Tibial nerve (tissue), 4 donors: ENCODE data around the gene CTNND2. TPM values are rescaled to one million over a fixed set of nuclear protein-coding genes. Genes with fewer than 3 reads are reported as not detected.

Experiments
- DNase-seq, 2 donors: peaks; one replicate each; pipeline ENCODE4 v3.0.0-alpha.2; 2019; ENCODE audit warnings: low spot score in 2 of 2
- H3K27ac ChIP-seq, 4 donors: fragments of 200-600 bp; sonication (generic) in 3 of 4; one replicate each; pipeline ENCODE4 v1.5.1; 2017 to 2019; ENCODE audit warnings: mild to moderate bottlenecking in 1 of 4
- H3K27me3 ChIP-seq, 2 donors: fragments of 200-600 bp; sonication (generic) in 1 of 2; one replicate each; pipeline versions ENCODE4 v1.5.1 to v1.6.0; 2017 to 2019
- H3K36me3 ChIP-seq, 3 donors: fragments of 200-600 bp; sonication (generic); one replicate each; pipeline ENCODE4 v1.5.1; 2018 to 2019
- H3K4me1 ChIP-seq, 4 donors: fragments of 200-600 bp; sonication (generic) in 3 of 4; one replicate each; pipeline ENCODE4 v1.5.1; 2017 to 2019
- H3K4me3 ChIP-seq, 4 donors: fragments of 200-600 bp; sonication (generic) in 3 of 4; one replicate each; pipeline ENCODE4 v1.5.1; 2017 to 2019; ENCODE audit warnings: mild to moderate bottlenecking in 1 of 4, moderate library complexity in 1 of 4
- H3K9me3 ChIP-seq, 4 donors: fragments of 200-600 bp; sonication (generic) in 3 of 4; one replicate each; pipeline ENCODE4 v1.5.1; 2017 to 2019
- CTCF ChIP-seq, 5 experiments: fragments of 200-600 bp in 3 of 5; fragments of 450-650 bp in 2 of 5; sonication (generic) in 3 of 5; IDR thresholded peaks; one replicate each; pipeline ENCODE4 v1.5.1; 2016 to 2019; ENCODE audit warnings: antibody characterized with exemption in 5 of 5, mild to moderate bottlenecking in 3 of 5, moderate library complexity in 2 of 5
- EP300 ChIP-seq, 2 donors: sonication (generic); formaldehyde crosslinking; IDR thresholded peaks; one replicate each; pipeline ENCODE4 v1.6.1; 2017; ENCODE audit warnings: antibody characterized with exemption in 2 of 2, mild to moderate bottlenecking in 1 of 2
- POLR2A ChIP-seq, 2 donors: fragments of 450-650 bp; IDR thresholded peaks; one replicate each; pipeline ENCODE4 v1.6.1; 2017; ENCODE audit warnings: antibody characterized with exemption in 2 of 2, mild to moderate bottlenecking in 2 of 2, moderate library complexity in 2 of 2
- WGBS, 2 donors: methylation state at CpG; one replicate each; pipeline ENCODE4 v1.1.5; 2018; 5-methylcytosine and 5-hydroxymethylcytosine counted together
- total RNA-seq, 4 donors: library from RNA; depleted of rRNA; stranded (reverse); fragments of >200 nt; gene quantifications; one replicate each; pipeline ENCODE4 v1.1.0, GENCODE V29; 2016

The CTNND2 gene
- total RNA-seq, 4 donors from 2014 or later = 1.5 to 5.7 (median 2.5) TPM; not detected in 1

- TF ChIP-seq EP300 (IDR thresholded peaks at IDR 0.05) (no peak), CTCF (IDR thresholded peaks at IDR 0.05) (no peak), POLR2A (IDR thresholded peaks at IDR 0.05) (no peak)
- Histone ChIP-seq H3K27me3 (no peaks in the 10 kb centered on the region), H3K36me3 (no peaks in the 10 kb centered on the region), H3K27ac (no peak overlapping the region), H3K9me3 (peaks cover 0 to 20% (median 0%) of the 10 kb centered on the region in 4 donors), H3K4me1 (no peaks in the 10 kb centered on the region), H3K4me3 (no peak overlapping the region)
- DNase-seq = no peak
Measured at GRCh38 chr5:10958728-10959127, 945.5 kb downstream of the CTNND2 start.

- no peak overlapping the region for H3K27ac ChIP-seq
- H3K4me1 ChIP-seq = no peaks in the 10 kb centered on the region
- no peak overlapping the region for H3K4me3 ChIP-seq
- 82 to 89% methylated on average over 5 of the region's 5 CpGs for WGBS, 2 donors
- H3K36me3 ChIP-seq = no peaks in the 10 kb centered on the region
- no peaks in the 10 kb centered on the region for H3K9me3 ChIP-seq
- no peak for DNase-seq
- H3K27me3 ChIP-seq = no peaks in the 10 kb centered on the region
- TF ChIP-seq CTCF (IDR thresholded peaks at IDR 0.05) = no peak
- no peak for TF ChIP-seq EP300 (IDR thresholded peaks at IDR 0.05)
- TF ChIP-seq POLR2A (IDR thresholded peaks at IDR 0.05) = no peak
Measured at GRCh38 chr5:10949856-10950630, 954.2 kb downstream of the CTNND2 start.

DNA sequence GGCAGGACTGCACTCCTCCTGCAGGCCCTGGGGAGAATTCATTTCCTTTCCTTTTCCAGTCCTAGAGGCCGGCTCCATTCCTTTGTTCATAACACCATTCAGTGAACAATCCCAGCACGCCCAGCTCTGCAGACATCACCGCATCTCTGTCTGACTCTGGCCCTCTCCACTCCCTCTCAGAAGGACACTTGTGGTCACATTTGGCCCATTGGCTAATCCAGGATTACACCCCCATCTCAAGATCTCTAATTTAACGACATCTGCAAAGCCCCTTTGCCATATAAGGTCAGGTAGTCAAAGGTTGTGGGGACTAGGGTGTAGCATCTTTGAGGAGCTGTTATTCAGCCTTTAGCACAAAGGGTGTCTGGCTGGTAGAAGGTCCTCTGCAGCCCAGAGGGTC is 958.2 kb downstream of the CTNND2 start:
- DNase-seq = no peak
- WGBS, 2 donors = 42 to 48% methylated on average over 4 of the region's 4 CpGs
- Histone ChIP-seq H3K27ac (no peak overlapping the region), H3K27me3 (no peaks in the 10 kb centered on the region), H3K9me3 (no peaks in the 10 kb centered on the region), H3K4me1 (no peaks in the 10 kb centered on the region), H3K36me3 (no peaks in the 10 kb centered on the region), H3K4me3 (no peak overlapping the region)
- TF ChIP-seq POLR2A (IDR thresholded peaks at IDR 0.05) (no peak), EP300 (IDR thresholded peaks at IDR 0.05) (no peak), CTCF (IDR thresholded peaks at IDR 0.05) (no peak)

DNA sequence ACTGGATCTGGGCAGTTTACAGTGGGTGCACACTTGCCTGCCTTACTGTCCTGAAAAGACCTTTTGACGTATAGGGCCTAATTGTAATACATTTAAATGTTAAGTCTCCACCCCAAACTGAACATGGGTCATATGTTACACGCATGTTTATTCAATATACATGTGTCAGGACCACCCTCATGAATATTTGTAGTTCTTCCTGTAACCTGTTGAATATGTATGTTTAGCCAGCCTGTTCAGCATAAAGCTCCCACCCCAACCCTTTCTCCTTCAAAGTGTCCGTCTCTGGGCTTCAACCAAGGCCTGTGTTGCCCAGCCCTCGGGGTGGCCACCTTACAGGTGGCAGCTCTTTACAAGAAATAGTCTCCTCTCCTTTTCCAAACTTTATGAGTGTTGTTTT is 962.3 kb downstream of the CTNND2 start:
- Histone ChIP-seq H3K36me3 (no peaks in the 10 kb centered on the region), H3K27ac (no peak overlapping the region), H3K4me1 (no peaks in the 10 kb centered on the region), H3K9me3 (no peaks in the 10 kb centered on the region), H3K27me3 (no peaks in the 10 kb centered on the region), H3K4me3 (no peak overlapping the region)
- no peak for TF ChIP-seq CTCF (IDR thresholded peaks at IDR 0.05)
- no peak for TF ChIP-seq POLR2A (IDR thresholded peaks at IDR 0.05)
- TF ChIP-seq EP300 (IDR thresholded peaks at IDR 0.05) = no peak
- 90 to 93% methylated on average over 4 of the region's 4 CpGs for WGBS, 2 donors
- no peak for DNase-seq

- Histone ChIP-seq H3K4me1 (no peaks in the 10 kb centered on the region), H3K4me3 (no peak overlapping the region), H3K36me3 (no peaks in the 10 kb centered on the region), H3K27me3 (no peaks in the 10 kb centered on the region), H3K9me3 (no peaks in the 10 kb centered on the region), H3K27ac (no peak overlapping the region)
- DNase-seq = no peak
- no peak for TF ChIP-seq EP300 (IDR thresholded peaks at IDR 0.05)
- TF ChIP-seq CTCF (IDR thresholded peaks at IDR 0.05) = no peak
- no peak for TF ChIP-seq POLR2A (IDR thresholded peaks at IDR 0.05)
- 93 to 94% methylated on average over 14 of the region's 14 CpGs for WGBS, 2 donors
Measured at GRCh38 chr5:10936081-10936855, 968.0 kb downstream of the CTNND2 start.
